22Rv1 (cell line): ENCODE results near the gene CPNE2.

Source experiments
- ZFX ChIP-seq: fragments of 450-650 bp; IDR thresholded peaks from 2 replicates; pipeline ENCODE4 v1.6.1; 2017; ENCODE audit warnings: antibody characterized with exemption, borderline replicate concordance
- TF ChIP-seq, protein P1 (sequence below): fragments of 450-650 bp; IDR thresholded peaks from 2 replicates; pipeline ENCODE4 v1.5.1; 2017; ENCODE audit warnings: mild to moderate bottlenecking

DNA sequence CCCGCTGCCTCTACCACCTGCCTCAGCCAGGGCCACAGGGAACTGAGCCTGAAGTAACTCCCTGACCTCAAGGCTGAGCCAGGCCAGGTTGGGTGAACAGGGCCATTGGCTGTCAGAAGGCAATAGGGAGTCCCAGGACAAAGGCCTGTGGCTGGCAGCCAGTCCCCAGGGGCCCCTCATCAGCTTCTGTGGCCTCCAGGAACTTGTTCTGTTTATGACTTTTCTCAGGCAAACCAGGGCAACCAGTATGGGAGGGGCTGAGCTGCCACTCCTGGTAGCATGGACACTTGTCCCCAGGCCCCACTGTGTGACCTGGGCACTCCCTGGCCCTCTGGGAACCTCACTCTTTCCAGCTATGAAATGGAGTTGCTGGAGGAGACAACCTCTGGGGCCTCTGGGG is 40.1 kb downstream of the CPNE2 start:
- TF ChIP-seq, protein P1, sequence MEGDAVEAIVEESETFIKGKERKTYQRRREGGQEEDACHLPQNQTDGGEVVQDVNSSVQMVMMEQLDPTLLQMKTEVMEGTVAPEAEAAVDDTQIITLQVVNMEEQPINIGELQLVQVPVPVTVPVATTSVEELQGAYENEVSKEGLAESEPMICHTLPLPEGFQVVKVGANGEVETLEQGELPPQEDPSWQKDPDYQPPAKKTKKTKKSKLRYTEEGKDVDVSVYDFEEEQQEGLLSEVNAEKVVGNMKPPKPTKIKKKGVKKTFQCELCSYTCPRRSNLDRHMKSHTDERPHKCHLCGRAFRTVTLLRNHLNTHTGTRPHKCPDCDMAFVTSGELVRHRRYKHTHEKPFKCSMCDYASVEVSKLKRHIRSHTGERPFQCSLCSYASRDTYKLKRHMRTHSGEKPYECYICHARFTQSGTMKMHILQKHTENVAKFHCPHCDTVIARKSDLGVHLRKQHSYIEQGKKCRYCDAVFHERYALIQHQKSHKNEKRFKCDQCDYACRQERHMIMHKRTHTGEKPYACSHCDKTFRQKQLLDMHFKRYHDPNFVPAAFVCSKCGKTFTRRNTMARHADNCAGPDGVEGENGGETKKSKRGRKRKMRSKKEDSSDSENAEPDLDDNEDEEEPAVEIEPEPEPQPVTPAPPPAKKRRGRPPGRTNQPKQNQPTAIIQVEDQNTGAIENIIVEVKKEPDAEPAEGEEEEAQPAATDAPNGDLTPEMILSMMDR = no peak
- no peak for TF ChIP-seq ZFX
